ENCODE measurements around the gene CFAP61.

CFAP61 gene

GRCh38 chr20:20034486-20034885 lies 17.8 kb upstream of the CFAP61 start:
- DNase-seq, result no peak

- no peak for DNase-seq
Observed at GRCh38 chr20:20036756-20037155, 15.6 kb upstream of the CFAP61 start.

- no peak for DNase-seq
Observed at GRCh38 chr20:20037960-20038359, 14.4 kb upstream of the CFAP61 start.

GRCh38 chr20:20038586-20038985 lies 13.7 kb upstream of the CFAP61 start:
- DNase-seq, result no peak

- DNase-seq, result no peak
Observed at GRCh38 chr20:20039752-20040387, 12.5 kb upstream of the CFAP61 start.

GRCh38 chr20:20051767-20052073 lies 612 bp upstream of the CFAP61 start:
- no peak for DNase-seq

GRCh38 chr20:20060234-20060998 lies 8.1 kb downstream of the CFAP61 start:
- no peak for DNase-seq

GRCh38 chr20:20063941-20064702 lies 11.8 kb downstream of the CFAP61 start:
- DNase-seq, result no peak

- no peak for DNase-seq
Observed at GRCh38 chr20:20065361-20065760, 13.0 kb downstream of the CFAP61 start.

GRCh38 chr20:20070871-20071726 lies 18.8 kb downstream of the CFAP61 start:
- no peak for DNase-seq

- peak; percentile 10 for DNase-seq
Observed at GRCh38 chr20:20073801-20074371, 21.6 kb downstream of the CFAP61 start.

- DNase-seq, result no peak
Observed at GRCh38 chr20:20075032-20075431, 22.7 kb downstream of the CFAP61 start.

- no peak for DNase-seq
Observed at GRCh38 chr20:20076297-20077065, 24.1 kb downstream of the CFAP61 start.

- no peak for DNase-seq
Observed at GRCh38 chr20:20078041-20078440, 25.7 kb downstream of the CFAP61 start.

- DNase-seq, result no peak
Observed at GRCh38 chr20:20079102-20079784, 26.9 kb downstream of the CFAP61 start.

GRCh38 chr20:20083807-20084206 lies 31.5 kb downstream of the CFAP61 start:
- peak; percentile 47 for DNase-seq

- DNase-seq, result no peak
Observed at GRCh38 chr20:20084296-20084752, 32.0 kb downstream of the CFAP61 start.

GRCh38 chr20:20085071-20085470 lies 32.7 kb downstream of the CFAP61 start:
- no peak for DNase-seq

GRCh38 chr20:20085812-20086211 lies 33.5 kb downstream of the CFAP61 start:
- no peak for DNase-seq

GRCh38 chr20:20089018-20089417 lies 36.7 kb downstream of the CFAP61 start:
- DNase-seq, result no peak

GRCh38 chr20:20089939-20090338 lies 37.6 kb downstream of the CFAP61 start:
- no peak for DNase-seq
